Activated CD4-positive, alpha-beta memory T cell treated with anti-CD3 and anti-CD28 coated beads, Interleukin-2, amount 10 ng/mL, durations not matched to agents 7 days and 5 days (primary cell): ENCODE results near the gene FERMT3. TPM values are rescaled to one million over a fixed set of nuclear protein-coding genes. Genes with fewer than 3 reads are reported as not detected.

ENCODE experiments used
- CTCF ChIA-PET: fragments of 350-600 bp; sonication (Branson Sonifier 250); formaldehyde crosslinking; loops from one replicate; lab custom pipeline; 2021; ENCODE audit warnings: antibody characterized with exemption, inconsistent platforms; lab: Charles Lee
- POLR2A ChIA-PET: fragments of 350-600 bp; sonication (Branson Sonifier 250); formaldehyde crosslinking; loops from one replicate; lab custom pipeline; 2021; ENCODE audit warnings: antibody characterized with exemption; lab: Charles Lee
- DNase-seq: peaks from one replicate; pipeline ENCODE4 v3.0.0-alpha.2; 2020
- H3K27ac Mint-ChIP-seq: one replicate; pipeline ENCODE4 v1.8.0; 2021; ENCODE audit warnings: mild to moderate bottlenecking, mixed read lengths
- H3K27me3 Mint-ChIP-seq: one replicate; pipeline ENCODE4 v1.8.0; 2021; ENCODE audit warnings: mixed read lengths
- H3K36me3 Mint-ChIP-seq: one replicate; pipeline ENCODE4 v1.8.0; 2021; ENCODE audit warnings: low read depth, mixed read lengths
- H3K4me1 Mint-ChIP-seq: one replicate; pipeline ENCODE4 v1.8.0; 2021; ENCODE audit warnings: mixed read lengths
- H3K4me3 Mint-ChIP-seq: one replicate; pipeline ENCODE4 v1.8.0; 2021; ENCODE audit warnings: mild to moderate bottlenecking, mixed read lengths
- H3K9me3 Mint-ChIP-seq: one replicate; pipeline ENCODE4 v1.8.0; 2021; ENCODE audit warnings: mixed read lengths
- total RNA-seq, 2 experiments: library from RNA; stranded (reverse); gene quantifications; one replicate each; pipeline ENCODE4 v1.2.3, GENCODE V29; 2021

Gene FERMT3
- total RNA-seq, 2 experiments from 2014 or later, result 195 to 199 TPM

DNA sequence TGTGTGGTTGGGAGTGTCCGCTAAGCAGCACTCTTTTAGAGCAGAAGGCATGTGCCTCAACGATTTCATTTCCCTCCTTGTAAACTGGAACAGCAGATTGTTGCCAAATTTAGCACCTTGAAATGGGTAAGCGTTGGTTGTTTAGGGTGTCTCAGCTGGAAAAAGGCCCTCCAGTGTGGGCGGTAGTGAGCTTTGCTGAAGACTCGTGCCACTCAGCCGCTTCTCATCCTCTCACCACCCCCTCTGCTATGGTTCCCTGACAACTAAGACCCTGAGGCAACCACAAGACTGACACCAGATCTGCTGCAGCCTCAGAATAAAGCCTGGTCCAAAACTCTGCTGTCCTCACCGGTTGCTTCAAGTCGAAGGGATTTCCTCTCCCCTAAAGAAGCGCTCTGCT lies 9.9 kb upstream of the FERMT3 start:
- no peaks in the 10 kb centered on the region for H3K27me3 Mint-ChIP-seq
- H3K4me1 Mint-ChIP-seq, result peaks cover 24% of the 10 kb centered on the region
- ChIA-PET CTCF (interaction anchor here (0.7 to 1.9 kb wide), 4 partner anchors 10 to 290 kb away, joined by 3 to 7 read pairs (median 5); partner anchors contain the start of gene FERMT3), POLR2A (interaction anchor here (0.7 to 15.6 kb wide), 3 partner anchors 9 to 14 kb away, joined by 3 to 272 read pairs (median 36); partner anchors contain the start of genes FERMT3 and STIP1)
- peaks cover 79% of the 10 kb centered on the region for H3K36me3 Mint-ChIP-seq
- no peak overlapping the region for H3K4me3 Mint-ChIP-seq
- H3K27ac Mint-ChIP-seq, result peak overlapping the region; percentile 32
- H3K9me3 Mint-ChIP-seq, result no peaks in the 10 kb centered on the region
- DNase-seq, result no peak

DNA sequence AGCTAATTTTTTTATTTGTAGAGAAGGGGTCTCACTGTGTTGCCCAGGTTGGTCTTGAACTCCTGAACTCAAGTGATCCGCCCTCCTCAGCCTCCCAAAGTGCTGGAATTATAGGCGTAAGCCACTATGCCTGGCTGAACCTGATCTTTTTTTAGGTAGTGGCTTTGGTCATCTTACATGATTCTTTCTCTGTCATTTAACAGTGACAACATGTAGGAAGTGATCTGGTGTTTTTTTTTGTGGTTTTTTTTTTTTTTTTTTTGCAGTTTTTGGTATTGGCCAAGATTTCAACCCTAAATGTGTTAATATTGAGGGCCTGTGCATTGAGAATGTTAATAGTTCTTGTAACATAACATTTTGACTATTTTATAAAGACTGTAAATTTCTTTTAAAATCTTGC lies 8.0 kb upstream of the FERMT3 start:
- CTCF ChIA-PET, result interaction anchor here (1.8 kb wide), 1 partner anchor 11 kb away, joined by 7 read pairs; no protein-coding TSS in a partner anchor
- H3K9me3 Mint-ChIP-seq, result no peaks in the 10 kb centered on the region
- peaks cover 82% of the 10 kb centered on the region for H3K36me3 Mint-ChIP-seq
- H3K4me1 Mint-ChIP-seq, result peaks cover 18% of the 10 kb centered on the region
- POLR2A ChIA-PET, result interaction anchor here (3.4 to 15.6 kb wide), 2 partner anchors 7 to 12 kb away, joined by 36 to 272 read pairs; partner anchors contain the start of genes FERMT3 and STIP1
- H3K4me3 Mint-ChIP-seq, result no peak overlapping the region
- DNase-seq, result no peak
- no peak overlapping the region for H3K27ac Mint-ChIP-seq
- H3K27me3 Mint-ChIP-seq, result no peaks in the 10 kb centered on the region

DNA sequence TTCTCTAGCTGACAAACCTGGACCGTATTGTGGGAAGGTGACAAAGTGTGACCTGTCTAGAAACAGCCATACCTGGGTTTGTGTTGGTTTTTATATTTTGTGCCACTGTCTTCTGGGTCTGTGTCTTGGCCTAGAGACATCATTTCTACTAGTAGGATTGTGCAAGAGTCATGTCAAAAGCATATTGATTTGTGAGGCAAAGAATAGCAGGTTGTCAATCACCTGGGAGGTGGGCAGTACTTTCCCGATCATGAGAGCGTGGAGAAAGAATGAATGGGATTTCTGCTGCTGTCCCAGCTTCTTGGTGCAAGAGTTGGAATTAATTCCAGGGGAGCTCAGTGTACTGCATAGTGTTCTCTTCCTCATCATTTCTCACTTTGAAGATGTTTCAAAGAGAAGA lies 5.0 kb upstream of the FERMT3 start:
- no peak for DNase-seq
- peaks cover 42% of the 10 kb centered on the region for H3K4me1 Mint-ChIP-seq
- no peaks in the 10 kb centered on the region for H3K27me3 Mint-ChIP-seq
- H3K36me3 Mint-ChIP-seq, result peaks cover 80% of the 10 kb centered on the region
- ChIA-PET POLR2A (interaction anchor here (1.3 to 1.6 kb wide), 2 partner anchors 11 to 25 kb away, joined by 4 read pairs; partner anchors contain the start of gene NUDT22), CTCF (interaction anchor here (0.6 to 1.7 kb wide), 2 partner anchors 103 to 281 kb away, joined by 3 to 6 read pairs; no protein-coding TSS in a partner anchor)
- H3K9me3 Mint-ChIP-seq, result no peaks in the 10 kb centered on the region
- H3K4me3 Mint-ChIP-seq, result no peak overlapping the region
- H3K27ac Mint-ChIP-seq, result no peak overlapping the region

- CTCF ChIA-PET, result interaction anchor here (0.6 to 7.0 kb wide), 3 partner anchors 48 to 100 kb away, joined by 3 to 154 read pairs (median 34); partner anchors contain the start of genes CATSPERZ, ESRRA and PLCB3
- Mint-ChIP-seq H3K27ac (no peak overlapping the region), H3K27me3 (no peaks in the 10 kb centered on the region), H3K4me3 (no peak overlapping the region), H3K36me3 (peaks cover 83% of the 10 kb centered on the region), H3K9me3 (no peaks in the 10 kb centered on the region), H3K4me1 (peaks cover 40% of the 10 kb centered on the region)
- POLR2A ChIA-PET, result interaction anchor here (6.1 to 11.9 kb wide), 5 partner anchors 12 to 100 kb away, joined by 77 to 275 read pairs (median 107); partner anchors contain the start of genes CATSPERZ, ESRRA, NUDT22 and PLCB3
- no peak for DNase-seq
Measured at GRCh38 chr11:64202992-64203391, 3.5 kb upstream of the FERMT3 start.

DNA sequence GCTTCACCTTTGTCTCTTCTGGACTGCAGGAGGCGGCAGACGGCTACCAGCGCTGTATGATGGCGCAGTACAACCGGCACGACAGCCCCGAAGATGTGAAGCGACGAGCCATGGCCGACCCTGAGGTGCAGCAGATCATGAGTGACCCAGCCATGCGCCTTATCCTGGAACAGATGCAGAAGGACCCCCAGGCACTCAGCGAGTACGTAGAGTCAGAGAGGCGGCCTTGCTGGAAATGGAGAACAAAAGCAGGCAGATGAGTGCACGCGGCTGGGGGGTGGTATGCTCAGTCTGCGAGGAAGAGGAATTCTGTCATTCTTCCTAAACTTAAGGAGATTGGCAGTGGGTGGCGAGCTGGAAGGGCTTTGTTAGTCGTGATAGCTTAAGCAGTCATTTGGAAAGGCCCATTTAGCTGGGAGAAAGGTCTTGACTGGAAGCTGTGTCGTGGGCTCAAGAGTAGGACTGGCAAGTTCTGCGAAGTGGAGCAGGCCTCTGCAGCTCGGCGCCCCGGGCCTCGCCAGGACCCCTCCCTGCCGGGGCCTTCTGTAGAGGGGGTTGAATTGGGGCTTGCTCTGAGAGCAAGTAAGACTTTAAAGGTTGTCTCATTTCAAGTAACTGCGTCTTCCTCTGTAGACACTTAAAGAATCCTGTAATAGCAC lies 3.0 kb upstream of the FERMT3 start:
- H3K9me3 Mint-ChIP-seq, result no peaks in the 10 kb centered on the region
- CTCF ChIA-PET, result interaction anchor here (0.6 to 7.0 kb wide), 10 partner anchors 11 to 108 kb away, joined by 3 to 154 read pairs (median 14); partner anchors contain the start of genes CATSPERZ, DNAJC4, ESRRA and NUDT22
- H3K27ac Mint-ChIP-seq, result peak overlapping the region; percentile 12
- H3K4me3 Mint-ChIP-seq, result no peak overlapping the region
- H3K27me3 Mint-ChIP-seq, result no peaks in the 10 kb centered on the region
- H3K36me3 Mint-ChIP-seq, result peaks cover 84% of the 10 kb centered on the region
- peaks cover 44% of the 10 kb centered on the region for H3K4me1 Mint-ChIP-seq
- DNase-seq, result no peak
- POLR2A ChIA-PET, result interaction anchor here (1.7 to 11.9 kb wide), 7 partner anchors 13 to 229 kb away, joined by 3 to 275 read pairs (median 87); partner anchors contain the start of genes CATSPERZ, COX8A, ESRRA and NUDT22

- peaks cover 48% of the 10 kb centered on the region for H3K4me1 Mint-ChIP-seq
- H3K9me3 Mint-ChIP-seq, result no peaks in the 10 kb centered on the region
- ChIA-PET CTCF (interaction anchor here (0.7 to 7.0 kb wide), 24 partner anchors 9 to 157 kb away, joined by 3 to 154 read pairs (median 7); partner anchors contain the start of genes BAD, CATSPERZ, DNAJC4 and ESRRA), POLR2A (interaction anchor here (0.8 to 11.9 kb wide), 11 partner anchors 13 to 230 kb away, joined by 3 to 275 read pairs (median 35); partner anchors contain the start of genes CATSPERZ, CCDC88B, COX8A and ESRRA)
- H3K4me3 Mint-ChIP-seq, result no peak overlapping the region
- DNase-seq, result no peak
- peaks cover 84% of the 10 kb centered on the region for H3K36me3 Mint-ChIP-seq
- H3K27me3 Mint-ChIP-seq, result no peaks in the 10 kb centered on the region
- H3K27ac Mint-ChIP-seq, result peak overlapping the region; percentile 81
Measured at GRCh38 chr11:64204080-64204440, 2.5 kb upstream of the FERMT3 start.

GRCh38 chr11:64204464-64204989 lies 2.0 kb upstream of the FERMT3 start:
- ChIA-PET CTCF (interaction anchor here (0.7 to 7.0 kb wide), 26 partner anchors 9 to 156 kb away, joined by 3 to 154 read pairs (median 6); partner anchors contain the start of genes BAD, CATSPERZ, DNAJC4 and ESRRA), POLR2A (interaction anchor here (0.8 to 11.9 kb wide), 12 partner anchors 14 to 230 kb away, joined by 3 to 275 read pairs (median 21); partner anchors contain the start of genes CATSPERZ, CCDC88B, COX8A and ESRRA)
- DNase-seq, result peak; percentile 84
- no peaks in the 10 kb centered on the region for H3K9me3 Mint-ChIP-seq
- no peaks in the 10 kb centered on the region for H3K27me3 Mint-ChIP-seq
- peak overlapping the region; percentile 81 for H3K27ac Mint-ChIP-seq
- H3K36me3 Mint-ChIP-seq, result peaks cover 85% of the 10 kb centered on the region
- peak overlapping the region; percentile 48 for H3K4me3 Mint-ChIP-seq
- H3K4me1 Mint-ChIP-seq, result peaks cover 52% of the 10 kb centered on the region

- peak overlapping the region; percentile 86 for H3K4me3 Mint-ChIP-seq
- peaks cover 81% of the 10 kb centered on the region for H3K36me3 Mint-ChIP-seq
- ChIA-PET POLR2A (interaction anchor here (0.6 to 11.9 kb wide), 24 partner anchors 13 to 1326 kb away, joined by 3 to 275 read pairs (median 10); partner anchors contain the start of genes BAD, CATSPERZ, DNAJC4 and ESRRA), CTCF (interaction anchor here (0.6 to 7.0 kb wide), 14 partner anchors 8 to 149 kb away, joined by 3 to 154 read pairs (median 8); partner anchors contain the start of genes BAD, CATSPERZ, DNAJC4 and ESRRA)
- peak; percentile 88 for DNase-seq
- H3K27ac Mint-ChIP-seq, result peak overlapping the region; percentile 96
- H3K9me3 Mint-ChIP-seq, result no peaks in the 10 kb centered on the region
- H3K27me3 Mint-ChIP-seq, result no peaks in the 10 kb centered on the region
- H3K4me1 Mint-ChIP-seq, result peaks cover 60% of the 10 kb centered on the region
Measured at GRCh38 chr11:64207256-64208085, 950 bp downstream of the FERMT3 start.

DNA sequence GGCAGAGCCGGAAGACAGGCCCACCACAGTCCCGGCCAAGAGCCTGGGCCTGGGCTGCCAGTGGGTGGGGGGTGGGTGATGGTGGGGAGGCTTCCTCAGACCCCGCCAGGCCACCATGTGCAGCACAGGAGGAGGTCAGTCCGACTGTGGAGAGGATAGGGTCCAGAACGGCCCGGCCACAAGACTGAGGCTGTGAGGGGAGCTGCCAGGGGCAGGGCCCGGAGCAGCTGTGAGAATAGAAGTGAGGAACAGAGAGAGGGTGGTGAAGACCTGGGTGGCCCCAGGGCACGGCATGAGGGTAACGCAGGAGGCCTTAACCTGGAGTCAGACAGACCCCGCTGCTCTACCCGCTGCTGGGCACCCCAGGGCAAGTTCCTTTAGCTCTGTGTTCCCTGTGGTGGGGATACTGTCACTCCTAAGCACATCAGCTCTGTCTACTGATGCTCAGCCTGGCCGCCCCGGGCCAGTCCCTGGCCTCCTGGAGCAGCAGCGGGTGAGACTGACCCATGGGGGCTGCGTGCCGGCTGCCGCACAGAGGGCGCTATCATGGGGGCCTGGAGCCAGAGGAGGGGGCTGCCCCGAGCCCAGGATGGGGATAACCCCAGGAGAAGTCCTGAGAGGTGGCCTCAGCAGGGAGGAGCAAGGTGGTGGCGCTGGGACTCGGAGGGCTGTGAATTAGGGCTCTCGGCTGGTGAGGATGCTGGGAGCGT lies 1.7 kb downstream of the FERMT3 start:
- H3K4me3 Mint-ChIP-seq, result peak overlapping the region; percentile 86
- ChIA-PET CTCF (interaction anchor here (1.5 to 7.0 kb wide), 6 partner anchors 20 to 134 kb away, joined by 5 to 154 read pairs (median 25); partner anchors contain the start of genes CATSPERZ, DNAJC4, ESRRA and NUDT22), POLR2A (interaction anchor here (1.1 to 11.9 kb wide), 16 partner anchors 13 to 537 kb away, joined by 3 to 275 read pairs (median 20); partner anchors contain the start of genes BAD, CATSPERZ, DNAJC4 and ESRRA)
- no peak for DNase-seq
- H3K9me3 Mint-ChIP-seq, result no peaks in the 10 kb centered on the region
- peaks cover 61% of the 10 kb centered on the region for H3K4me1 Mint-ChIP-seq
- H3K27me3 Mint-ChIP-seq, result no peaks in the 10 kb centered on the region
- peak overlapping the region; percentile 96 for H3K27ac Mint-ChIP-seq
- peaks cover 81% of the 10 kb centered on the region for H3K36me3 Mint-ChIP-seq

DNA sequence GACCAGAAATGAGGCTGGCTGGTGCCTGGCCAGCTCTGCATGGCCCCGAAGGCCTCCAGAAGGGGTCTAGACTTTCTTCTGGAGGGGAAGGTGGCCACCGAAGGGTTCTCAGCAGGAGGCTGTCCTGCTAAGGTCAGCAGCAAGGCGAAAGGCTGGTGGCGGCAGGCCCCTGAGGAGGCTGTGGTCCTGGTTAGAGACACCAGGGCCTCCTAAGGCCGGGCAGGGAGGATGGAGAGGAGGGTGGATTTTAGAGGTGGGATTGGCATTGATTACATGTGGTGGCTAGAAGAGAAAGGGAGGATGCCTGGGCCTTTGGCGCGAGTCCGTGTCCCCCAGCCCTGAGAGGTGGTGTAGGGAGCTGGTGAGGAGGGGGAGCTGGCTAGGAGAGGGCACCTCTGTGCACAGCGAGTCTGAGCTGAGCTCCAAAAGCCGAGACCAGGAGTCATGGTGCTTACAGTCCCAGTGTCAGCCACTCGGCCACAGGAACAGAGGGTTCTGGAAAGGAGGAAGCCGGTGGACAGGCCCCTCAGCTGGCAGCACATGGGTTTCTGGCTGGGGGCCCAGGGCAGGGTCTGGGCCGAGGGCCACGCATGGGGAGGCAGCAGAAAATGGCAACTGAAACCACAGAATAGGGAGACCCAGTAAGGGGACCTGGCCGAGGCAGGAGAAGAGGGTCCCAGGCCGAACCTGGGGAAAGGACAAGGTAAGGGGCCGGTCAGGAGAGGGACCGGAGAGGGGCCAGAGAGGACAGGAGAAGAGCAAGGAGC lies 2.5 kb downstream of the FERMT3 start:
- peaks cover 77% of the 10 kb centered on the region for H3K36me3 Mint-ChIP-seq
- no peak for DNase-seq
- H3K9me3 Mint-ChIP-seq, result no peaks in the 10 kb centered on the region
- H3K4me3 Mint-ChIP-seq, result peak overlapping the region; percentile 51
- peak overlapping the region; percentile 96 for H3K27ac Mint-ChIP-seq
- ChIA-PET CTCF (interaction anchor here (5.4 to 7.0 kb wide), 2 partner anchors 23 to 94 kb away, joined by 71 to 154 read pairs; partner anchors contain the start of genes CATSPERZ, ESRRA and STIP1), POLR2A (interaction anchor here (1.1 to 11.9 kb wide), 10 partner anchors 12 to 343 kb away, joined by 3 to 275 read pairs (median 48); partner anchors contain the start of genes CATSPERZ, DNAJC4, ESRRA and FKBP2)
- H3K27me3 Mint-ChIP-seq, result no peaks in the 10 kb centered on the region
- peaks cover 58% of the 10 kb centered on the region for H3K4me1 Mint-ChIP-seq
